Duodenal mucosa (tissue), 2 donors: Measurements from ENCODE around the gene CHIT1.

Experiments
- H3K27ac ChIP-seq: one replicate; pipeline ENCODE4 v1.7.0; 2013; ENCODE audit warnings: low read depth, low read length
- H3K27me3 ChIP-seq, 2 donors: one replicate each; pipeline ENCODE4 v1.7.0; 2013; ENCODE audit warnings: low read length in 2 of 2, control low read depth in 1 of 2; ENCODE audit not compliant: insufficient read depth in 2 of 2, control insufficient read depth in 1 of 2
- H3K36me3 ChIP-seq, 2 donors: one replicate each; pipeline ENCODE4 v1.7.0; 2013; ENCODE audit warnings: low read length in 2 of 2, control low read depth in 1 of 2; ENCODE audit not compliant: insufficient read depth in 2 of 2, control insufficient read depth in 1 of 2
- H3K4me1 ChIP-seq, 2 donors: one replicate each; pipeline ENCODE4 v1.7.0; 2013; ENCODE audit warnings: low read length in 2 of 2, control low read depth in 1 of 2; ENCODE audit not compliant: insufficient read depth in 2 of 2, control insufficient read depth in 1 of 2
- H3K4me3 ChIP-seq, 2 donors: one replicate each; pipeline ENCODE4 v1.7.0; 2013; ENCODE audit warnings: low read length in 2 of 2, low read depth in 1 of 2
- H3K9ac ChIP-seq, 2 donors: one replicate each; pipeline ENCODE4 v1.7.0; 2013; ENCODE audit warnings: low read length in 2 of 2, low read depth in 1 of 2
- H3K9me3 ChIP-seq, 2 donors: one replicate each; pipeline ENCODE4 v1.7.0; 2013; ENCODE audit warnings: low read length in 2 of 2, control low read depth in 1 of 2; ENCODE audit not compliant: control insufficient read depth in 1 of 2

CHIT1 gene

GRCh38 chr1:203217668-203218067, 11.8 kb downstream of the CHIT1 start:
- Histone ChIP-seq H3K4me1 (peaks cover 0 to 4% of the 10 kb centered on the region in 2 donors), H3K9me3 (no peaks in the 10 kb centered on the region), H3K27me3 (peaks cover 3 to 7% of the 10 kb centered on the region in 2 donors)

GRCh38 chr1:203217139-203217655, 12.3 kb downstream of the CHIT1 start:
- H3K27ac ChIP-seq, result no peak overlapping the region
- peaks cover 0 to 4% of the 10 kb centered on the region in 2 donors for H3K4me1 ChIP-seq
- H3K9ac ChIP-seq, result no peak overlapping the region
- peaks cover 3 to 7% of the 10 kb centered on the region in 2 donors for H3K27me3 ChIP-seq
- no peaks in the 10 kb centered on the region for H3K9me3 ChIP-seq
- no peaks in the 10 kb centered on the region for H3K36me3 ChIP-seq
- no peak overlapping the region for H3K4me3 ChIP-seq

More at GRCh38 chr1:203217668-203218067, 11.8 kb downstream of the CHIT1 start:
- no peaks in the 10 kb centered on the region for H3K36me3 ChIP-seq
- no peak overlapping the region for H3K4me3 ChIP-seq
- no peak overlapping the region for H3K9ac ChIP-seq
- no peak overlapping the region for H3K27ac ChIP-seq

GRCh38 chr1:203216274-203217138, 13.0 kb downstream of the CHIT1 start:
- peaks cover 0 to 4% of the 10 kb centered on the region in 2 donors for H3K4me1 ChIP-seq
- H3K36me3 ChIP-seq, result no peaks in the 10 kb centered on the region
- no peaks in the 10 kb centered on the region for H3K9me3 ChIP-seq
- H3K4me3 ChIP-seq, result no peak overlapping the region
- H3K27me3 ChIP-seq, result peaks cover 3 to 7% of the 10 kb centered on the region in 2 donors
- H3K9ac ChIP-seq, result no peak overlapping the region
- H3K27ac ChIP-seq, result no peak overlapping the region

- Histone ChIP-seq H3K4me3 (no peak overlapping the region), H3K4me1 (peaks cover 0 to 4% of the 10 kb centered on the region in 2 donors), H3K9ac (no peak overlapping the region), H3K27ac (no peak overlapping the region), H3K27me3 (peaks cover 3 to 7% of the 10 kb centered on the region in 2 donors), H3K9me3 (no peaks in the 10 kb centered on the region), H3K36me3 (no peaks in the 10 kb centered on the region)
Observed at GRCh38 chr1:203215573-203215972, 13.9 kb downstream of the CHIT1 start.

GRCh38 chr1:203214871-203215270, 14.6 kb downstream of the CHIT1 start:
- Histone ChIP-seq H3K9ac (no peak overlapping the region), H3K9me3 (no peaks in the 10 kb centered on the region), H3K27ac (no peak overlapping the region), H3K27me3 (peaks cover 3 to 7% of the 10 kb centered on the region in 2 donors), H3K36me3 (no peaks in the 10 kb centered on the region), H3K4me1 (peaks cover 0 to 4% of the 10 kb centered on the region in 2 donors), H3K4me3 (no peak overlapping the region)

GRCh38 chr1:203213126-203213525, 16.3 kb downstream of the CHIT1 start:
- H3K4me3 ChIP-seq, result no peak overlapping the region
- H3K27ac ChIP-seq, result no peak overlapping the region
- no peak overlapping the region for H3K9ac ChIP-seq
- H3K36me3 ChIP-seq, result no peaks in the 10 kb centered on the region
- peaks cover 0 to 4% of the 10 kb centered on the region in 2 donors for H3K4me1 ChIP-seq
- peaks cover 3 to 7% of the 10 kb centered on the region in 2 donors for H3K27me3 ChIP-seq
- no peaks in the 10 kb centered on the region for H3K9me3 ChIP-seq

- Histone ChIP-seq H3K36me3 (no peaks in the 10 kb centered on the region), H3K27ac (no peak overlapping the region), H3K9ac (no peak overlapping the region), H3K4me1 (peaks cover 0 to 4% of the 10 kb centered on the region in 2 donors), H3K27me3 (peaks cover 0 to 3% of the 10 kb centered on the region in 2 donors), H3K9me3 (no peaks in the 10 kb centered on the region), H3K4me3 (no peak overlapping the region)
Observed at GRCh38 chr1:203211812-203212211, 17.7 kb downstream of the CHIT1 start.

- Histone ChIP-seq H3K4me1 (peaks cover 0 to 4% of the 10 kb centered on the region in 2 donors), H3K27ac (no peak overlapping the region), H3K4me3 (no peak overlapping the region), H3K36me3 (no peaks in the 10 kb centered on the region), H3K9ac (no peak overlapping the region), H3K9me3 (no peaks in the 10 kb centered on the region), H3K27me3 (peaks cover 0 to 3% of the 10 kb centered on the region in 2 donors)
Observed at GRCh38 chr1:203210988-203211387, 18.5 kb downstream of the CHIT1 start.

- Histone ChIP-seq H3K9ac (no peak overlapping the region), H3K27me3 (peaks cover 0 to 3% of the 10 kb centered on the region in 2 donors), H3K27ac (no peak overlapping the region), H3K4me3 (no peak overlapping the region), H3K9me3 (no peaks in the 10 kb centered on the region), H3K4me1 (no peaks in the 10 kb centered on the region), H3K36me3 (no peaks in the 10 kb centered on the region)
Observed at GRCh38 chr1:203210350-203210749, 19.1 kb downstream of the CHIT1 start.

- H3K9ac ChIP-seq, result no peak overlapping the region
Observed at GRCh38 chr1:203208181-203208580, 21.3 kb downstream of the CHIT1 start.

More at GRCh38 chr1:203208181-203208580, 21.3 kb downstream of the CHIT1 start:
- Histone ChIP-seq H3K9me3 (no peaks in the 10 kb centered on the region), H3K4me1 (no peaks in the 10 kb centered on the region), H3K27me3 (peaks cover 0 to 2% of the 10 kb centered on the region in 2 donors), H3K27ac (no peak overlapping the region), H3K4me3 (no peak overlapping the region), H3K36me3 (no peaks in the 10 kb centered on the region)
